Endothelial cell of umbilical vein (primary cell): ENCODE results near the gene CHCHD4. TPM values are rescaled to one million over a fixed set of nuclear protein-coding genes. Genes with fewer than 3 reads are reported as not detected.

Experiments
- Bru-seq: library from RNA; stranded (reverse); fragments of 400-500 nt; gene quantifications from one replicate; lab custom pipeline; 2021; lab: Mats Ljungman, UMichigan
- BruChase-seq, 2 experiments: library from RNA; stranded (reverse); fragments of 400-500 nt; gene quantifications; one replicate each; lab custom pipeline; 2021; lab: Mats Ljungman, UMichigan
- BruUV-seq: library from RNA; stranded (reverse); fragments of 400-500 nt; replicated peaks from 2 replicates; lab custom pipeline; 2021; lab: Mats Ljungman, UMichigan
- CTCF ChIA-PET: fragments of 300-600, 350-600 bp; sonication (Branson Sonifier 250); formaldehyde crosslinking; loops from one replicate; lab custom pipeline; 2021; ENCODE audit warnings: antibody characterized with exemption, inconsistent platforms; lab: Charles Lee
- POLR2A ChIA-PET: fragments of 300-600, 350-600 bp; sonication (Branson Sonifier 250); formaldehyde crosslinking; loops from one replicate; lab custom pipeline; 2021; ENCODE audit warnings: antibody characterized with exemption, inconsistent platforms; lab: Charles Lee
- DNase-seq: peaks from one replicate; pipeline ENCODE4 v3.0.0-alpha.2; 2011; ENCODE audit warnings: low read depth, low spot score
- FAIRE-seq: peaks from 2 replicates; lab custom pipeline; 2011; peaks lifted over from hg19 to GRCh38; lab: Jason Lieb, UNC
- H2AFZ ChIP-seq: 2 replicates; pipeline ENCODE4 v1.6.0; 2012; ENCODE audit warnings: low read depth, low read length, control low read depth, inconsistent platforms
- H3K27ac ChIP-seq: 2 replicates; pipeline ENCODE4 v1.5.1; 2011; ENCODE audit warnings: low read depth, mild to moderate bottlenecking, control low read depth, low read length, moderate library complexity; ENCODE audit not compliant: insufficient read depth
- H3K27me3 ChIP-seq, 2 experiments: 2 replicates each; pipeline versions ENCODE4 v1.6.0 to v1.6.1; 2011; ENCODE audit warnings: low read length in 2 of 2, mixed read lengths in 1 of 2; ENCODE audit not compliant: control insufficient read depth in 2 of 2, insufficient read depth in 2 of 2
- H3K36me3 ChIP-seq, 2 experiments: 2 replicates in 1 of 2; 3 replicates in 1 of 2; pipeline ENCODE4 v1.5.1; 2011; ENCODE audit warnings: low read length in 2 of 2, mild to moderate bottlenecking in 1 of 2, moderate library complexity in 1 of 2; ENCODE audit not compliant: control insufficient read depth in 2 of 2, insufficient read depth in 2 of 2; ENCODE audit errors: extremely low read depth in 1 of 2
- H3K4me1 ChIP-seq: 3 replicates; pipeline ENCODE4 v1.5.1; 2011; ENCODE audit warnings: mild to moderate bottlenecking, low read length; ENCODE audit not compliant: control insufficient read depth, insufficient read depth; ENCODE audit errors: extremely low read depth
- H3K4me2 ChIP-seq: 2 replicates; pipeline ENCODE4 v1.6.1; 2011; ENCODE audit warnings: low read length, control low read depth, mixed read lengths; ENCODE audit not compliant: insufficient read depth
- H3K4me3 ChIP-seq, 3 experiments: fragments of 200-600 bp in 1 of 3; sonication (generic), shearing (Covaris generic) in 1 of 3; replicated peaks in 1 of 3; 2 replicates each; pipeline ENCODE4 v1.5.1; 2011 to 2016; ENCODE audit warnings: control low read depth in 3 of 3, low read length in 3 of 3, mild to moderate bottlenecking in 2 of 3, inconsistent platforms in 1 of 3, low read depth in 1 of 3, moderate library complexity in 1 of 3; ENCODE audit not compliant: insufficient read depth in 1 of 3
- H3K79me2 ChIP-seq: 2 replicates; pipeline ENCODE4 v1.6.0; 2012; ENCODE audit warnings: low read length, inconsistent platforms; ENCODE audit not compliant: control insufficient read depth, insufficient read depth
- H3K9ac ChIP-seq: replicated peaks from 2 replicates; pipeline ENCODE3; 2011; ENCODE audit warnings: low read length, control low read depth; ENCODE audit not compliant: insufficient read depth; ENCODE audit errors: extremely low read depth
- H3K9me1 ChIP-seq: replicated peaks from 3 replicates; pipeline ENCODE4 v1.6.0; 2011; ENCODE audit warnings: mild to moderate bottlenecking, low read length; ENCODE audit not compliant: control insufficient read depth, insufficient read depth; ENCODE audit errors: extremely low read depth
- H3K9me3 ChIP-seq: replicated peaks from 2 replicates; pipeline ENCODE4 v1.5.1; 2012; ENCODE audit warnings: low read length, inconsistent platforms; ENCODE audit not compliant: control insufficient read depth, insufficient read depth
- H4K20me1 ChIP-seq: replicated peaks from 2 replicates; pipeline ENCODE3; 2011; ENCODE audit warnings: mild to moderate bottlenecking, low read length; ENCODE audit not compliant: control insufficient read depth, insufficient read depth; ENCODE audit errors: extremely low read depth
- EZH2 ChIP-seq: IDR thresholded peaks from 2 replicates; pipeline ENCODE4 v1.6.1; 2012; ENCODE audit warnings: borderline replicate concordance, low read depth, mild to moderate bottlenecking, moderate library complexity, low read length, inconsistent platforms; ENCODE audit not compliant: severe bottlenecking
- FOS ChIP-seq: IDR thresholded peaks from 2 replicates; pipeline ENCODE4 v1.6.1; 2011; ENCODE audit warnings: mild to moderate bottlenecking, low read length, moderate library complexity, borderline replicate concordance; ENCODE audit not compliant: insufficient read depth
- GATA2 ChIP-seq: IDR thresholded peaks from 2 replicates; pipeline ENCODE4 v1.7.0; 2011; ENCODE audit warnings: low read depth, mild to moderate bottlenecking, moderate library complexity, mixed read lengths, low read length; ENCODE audit not compliant: insufficient read length, insufficient read depth
- JUN ChIP-seq: IDR thresholded peaks from 2 replicates; pipeline ENCODE4 v1.6.1; 2011; ENCODE audit warnings: borderline replicate concordance, low read depth; ENCODE audit not compliant: insufficient read length, insufficient read depth
- MAX ChIP-seq: IDR thresholded peaks from 2 replicates; pipeline ENCODE4 v1.6.1; 2011; ENCODE audit not compliant: insufficient read depth, insufficient read length
- MYC ChIP-seq: IDR thresholded peaks from one replicate; pipeline ENCODE4 v1.6.1; 2011; ENCODE audit warnings: mild to moderate bottlenecking, low read depth, low read length
- POLR2A ChIP-seq: IDR thresholded peaks from 2 replicates; pipeline ENCODE4 v1.6.1; 2012; ENCODE audit warnings: low read depth, mild to moderate bottlenecking, control low read depth, low read length
- POLR2AphosphoS5 ChIP-seq: IDR thresholded peaks from 2 replicates; pipeline ENCODE4 v1.6.1; 2012; ENCODE audit warnings: low read depth, mild to moderate bottlenecking, control low read depth, low read length, moderate library complexity; ENCODE audit not compliant: insufficient read depth
- dilution Hi-C: fragments of 300-500 bp; cut with MboI; formaldehyde crosslinking; loops from one replicate; pipeline ENCODE4 v1.15.0; 2019; ENCODE audit warnings: low sequenced_read_pairs; ENCODE audit not compliant: extremely low pct_ligation_motif_present
- intact Hi-C: fragments of 100-400 bp; cut with micrococcal nuclease; formaldehyde crosslinking; loops from one replicate; pipeline ENCODE4 v1.10.0; 2022
- long read RNA-seq: library from polyadenylated mRNA; stranded (forward); transcript quantifications from one replicate; pipeline ENCODE4 v2.0.0, GENCODE V29; 2021
- polyA minus RNA-seq, 3 experiments: library from RNA; depleted of rRNA, polyadenylated mRNA; stranded (reverse); fragments of >200 nt; gene quantifications; 1 replicate in 1 of 3; 2 replicates in 2 of 3; pipeline ENCODE4 v1.2.3, GENCODE V29; 2011
- polyA plus RNA-seq, 4 experiments: library from polyadenylated mRNA; depleted of rRNA in 3 of 4; stranded (reverse) in 3 of 4; unstranded in 1 of 4; fragments of >200 nt; gene quantifications; 2 replicates each; pipeline versions ENCODE4 v1.2.1 to v1.2.3, GENCODE V29; 2011 to 2012; ENCODE audit warnings: missing spikeins in 1 of 4
- total RNA-seq: library from RNA; stranded (reverse); gene quantifications from 2 replicates; pipeline ENCODE4 v1.2.3, GENCODE V29; 2021
- TF ChIP-seq, protein P1 (sequence below), 2 donors: IDR thresholded peaks; 1 replicate in 1 of 2; 2 replicates in 1 of 2; pipeline ENCODE4 v1.5.1; 2011; ENCODE audit warnings: low read length in 2 of 2, mild to moderate bottlenecking in 2 of 2, moderate library complexity in 2 of 2, control low read depth in 1 of 2, inconsistent platforms in 1 of 2, low read depth in 1 of 2; ENCODE audit not compliant: insufficient read depth in 1 of 2; ENCODE audit errors: extremely low read depth in 1 of 2

Gene CHCHD4
- 12.4 and 13.6 TPM in 2 replicates for total RNA-seq
- 6.5 and 8.5 TPM in 2 replicates for polyA plus RNA-seq
- polyA plus RNA-seq (2011; cell fraction: cytosol; rRNA removed): 10.8 and 10.9 TPM in 2 replicates
- 4.9 and 5.5 TPM in 2 replicates for polyA plus RNA-seq (2011; cell fraction: nucleus; rRNA removed)
- 9.0 and 13.2 TPM in 2 replicates for polyA plus RNA-seq (2012)
- polyA minus RNA-seq: 4.4 and 5.0 TPM in 2 replicates
- polyA minus RNA-seq (2011; cell fraction: cytosol; rRNA and poly(A)+ RNA removed): 12.2 TPM
- 1.0 and 2.0 TPM in 2 replicates for polyA minus RNA-seq (2011; cell fraction: nucleus; rRNA and poly(A)+ RNA removed)
- percentile 60 among the genes with signal in this experiment for Bru-seq, nascent RNA
- percentile 58 among the genes with signal in this experiment for BruChase-seq, experiment 1, labeled RNA remaining after a 6-hour chase
- BruChase-seq, experiment 2, labeled RNA remaining after a 2-hour chase: percentile 59 among the genes with signal in this experiment
- long read RNA-seq, transcript CHCHD4-202 (3 exons, 1,405 nt): major isoform, 49 of 55 reads
- long read RNA-seq, partial matches to known transcripts: 0 of 55 reads
- long read RNA-seq, other reads (novel, unspliced or antisense): 4 of 55 reads

DNA sequence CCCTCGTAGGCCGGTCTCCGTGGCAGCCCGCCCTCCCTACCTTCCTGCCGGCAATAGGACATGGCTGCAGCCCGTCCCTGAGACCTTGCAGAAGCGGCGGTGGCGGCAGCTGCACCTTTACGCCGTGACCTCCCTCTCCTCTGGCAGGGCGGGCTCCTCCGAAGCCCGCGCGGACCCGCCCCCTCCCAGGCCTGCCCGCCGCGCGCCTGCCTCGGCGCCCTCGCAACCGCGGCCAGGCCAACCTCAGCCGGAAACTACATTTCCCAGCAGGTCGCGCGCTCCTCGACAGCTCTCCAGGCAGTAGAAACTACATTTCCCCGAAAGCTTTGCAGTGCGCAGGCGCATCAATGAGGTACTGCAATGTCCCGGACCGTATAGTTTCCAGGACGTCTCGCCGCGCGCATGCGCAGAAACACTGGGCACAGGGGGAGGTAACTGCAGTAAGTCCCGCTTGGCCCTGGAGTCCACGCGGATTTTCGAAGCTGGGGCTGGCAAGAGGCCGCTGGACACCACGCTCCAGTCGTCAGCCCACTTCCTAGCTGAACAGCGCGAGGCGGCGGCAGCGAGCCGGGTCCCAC is at the start of gene CHCHD4, which contains the start of gene TMEM43:
Gene CHCHD4, minus strand, starts transcription at position 256 of the 578 bp plus-strand sequence. Its CDS starts 194 bp downstream, at position 62.
Gene TMEM43, plus strand, starts transcription at position 438 of the 578 bp plus-strand sequence. CDS start 142 bp downstream, outside the sequence.
- peak; percentile 99 for DNase-seq
- peak within 1 kb of the TSS; percentile 72 for H2AFZ ChIP-seq
- peak within 1 kb of the TSS; percentile 61 for H3K27ac ChIP-seq
- H3K27me3 ChIP-seq: no peaks in the 10 kb centered on the region
- peak within 1 kb of the TSS; percentile 93 for H3K4me2 ChIP-seq
- ChIA-PET POLR2A (interaction anchor here (0.9 to 2.6 kb wide), 6 partner anchors 9 to 228 kb away, joined by 3 to 37 read pairs (median 10); partner anchors contain the start of genes LSM3 and XPC), CTCF (interaction anchor here (1.0 to 2.5 kb wide), 15 partner anchors 10 to 527 kb away, joined by 3 to 30 read pairs (median 4); partner anchors contain the start of genes CCDC174, LSM3 and XPC)
- dilution Hi-C loops: no loop called here
- peak; percentile 98 for FAIRE-seq
- H4K20me1 ChIP-seq: no peaks in the 10 kb centered on the region
- no peaks in the 10 kb centered on the region for H3K36me3 ChIP-seq
- H3K9me1 ChIP-seq: no peaks in the 10 kb centered on the region
- H3K9me3 ChIP-seq: no peaks in the 10 kb centered on the region
- BruUV-seq: no TSS peak
- TF ChIP-seq MYC (no peak), MAX (peak; percentile 32), EZH2 (no peak), JUN (no peak), FOS (no peak), POLR2A (peak; percentile 58), GATA2 (no peak), POLR2AphosphoS5 (peak; percentile 34)
- TF ChIP-seq, protein P1, sequence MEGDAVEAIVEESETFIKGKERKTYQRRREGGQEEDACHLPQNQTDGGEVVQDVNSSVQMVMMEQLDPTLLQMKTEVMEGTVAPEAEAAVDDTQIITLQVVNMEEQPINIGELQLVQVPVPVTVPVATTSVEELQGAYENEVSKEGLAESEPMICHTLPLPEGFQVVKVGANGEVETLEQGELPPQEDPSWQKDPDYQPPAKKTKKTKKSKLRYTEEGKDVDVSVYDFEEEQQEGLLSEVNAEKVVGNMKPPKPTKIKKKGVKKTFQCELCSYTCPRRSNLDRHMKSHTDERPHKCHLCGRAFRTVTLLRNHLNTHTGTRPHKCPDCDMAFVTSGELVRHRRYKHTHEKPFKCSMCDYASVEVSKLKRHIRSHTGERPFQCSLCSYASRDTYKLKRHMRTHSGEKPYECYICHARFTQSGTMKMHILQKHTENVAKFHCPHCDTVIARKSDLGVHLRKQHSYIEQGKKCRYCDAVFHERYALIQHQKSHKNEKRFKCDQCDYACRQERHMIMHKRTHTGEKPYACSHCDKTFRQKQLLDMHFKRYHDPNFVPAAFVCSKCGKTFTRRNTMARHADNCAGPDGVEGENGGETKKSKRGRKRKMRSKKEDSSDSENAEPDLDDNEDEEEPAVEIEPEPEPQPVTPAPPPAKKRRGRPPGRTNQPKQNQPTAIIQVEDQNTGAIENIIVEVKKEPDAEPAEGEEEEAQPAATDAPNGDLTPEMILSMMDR (IDR thresholded peaks at IDR 0.05; ENCODE audit: extremely low read depth in 1 of 2, insufficient read depth in 1 of 2, low read depth in 1 of 2, low read length in 2 of 2): peak in 1 of 2 donors; percentile 1
- intact Hi-C loops: loop anchor here (1.0 to 5.0 kb wide), 4 partner anchors 20 to 467 kb away; partner anchors contain the start of genes LSM3 and XPC
- peak within 1 kb of the TSS; percentile 85 for H3K9ac ChIP-seq
- peaks cover 49% of the 10 kb centered on the region for H3K79me2 ChIP-seq
- H3K4me3 ChIP-seq: peak within 1 kb of the TSS; percentile 66 to 90 (median 67)
- peaks cover 22% of the 10 kb centered on the region for H3K4me1 ChIP-seq
